Esophagus (tissue), 2 donors: ENCODE results near the gene RASSF5. TPM values are rescaled to one million over a fixed set of nuclear protein-coding genes. Genes with fewer than 3 reads are reported as not detected.
A peak's percentile ranks its signal among the peaks of the same experiment; 100 is the strongest.

ENCODE experiments used
- H3K27ac ChIP-seq, 2 donors: one replicate each; pipeline ENCODE4 v1.5.1; 2013; ENCODE audit warnings: low read depth in 2 of 2, mild to moderate bottlenecking in 2 of 2, inconsistent platforms in 1 of 2, low read length in 1 of 2, moderate library complexity in 1 of 2
- H3K27me3 ChIP-seq, 2 donors: one replicate each; pipeline ENCODE4 v1.6.1; 2013; ENCODE audit warnings: low read length in 2 of 2, control low read depth in 1 of 2, mild to moderate bottlenecking in 1 of 2; ENCODE audit not compliant: insufficient read depth in 2 of 2, control insufficient read depth in 1 of 2
- H3K36me3 ChIP-seq, 2 donors: one replicate each; pipeline ENCODE4 v1.6.1; 2013; ENCODE audit warnings: low read length in 1 of 2; ENCODE audit not compliant: control insufficient read depth in 2 of 2, insufficient read depth in 2 of 2
- H3K4me1 ChIP-seq, 2 donors: one replicate each; pipeline ENCODE4 v1.6.1; 2013; ENCODE audit warnings: low read length in 1 of 2; ENCODE audit not compliant: control insufficient read depth in 2 of 2, insufficient read depth in 2 of 2
- H3K4me3 ChIP-seq, 2 donors: one replicate each; pipeline ENCODE4 v1.5.1; 2013; ENCODE audit warnings: low read length in 2 of 2, mild to moderate bottlenecking in 2 of 2, low read depth in 1 of 2, moderate library complexity in 1 of 2
- H3K9me3 ChIP-seq, 2 donors: one replicate each; pipeline ENCODE4 v1.6.1; 2013; ENCODE audit warnings: mild to moderate bottlenecking in 2 of 2, low read depth in 1 of 2, low read length in 1 of 2, moderate library complexity in 1 of 2; ENCODE audit not compliant: control insufficient read depth in 2 of 2, insufficient read depth in 1 of 2
- WGBS, 2 donors: extraction: QIAGEN DNeasy Blood & Tissue Kit; methylation state at CpG; one replicate each; pipeline ENCODE4 v1.1.7; 2013; 5-methylcytosine and 5-hydroxymethylcytosine counted together
- polyA plus RNA-seq, 2 donors: library from polyadenylated mRNA; stranded (reverse); fragments of 200-250 nt; gene quantifications; one replicate each; pipeline ENCODE4 v1.2.3, GENCODE V29; 2013
- donor health status: healthy with polysubstance abuse.
- donor health status: Bipolar disorder and iron deficiency.

Gene RASSF5
- polyA plus RNA-seq, 2 donors: 22.2 to 27.3 TPM

- WGBS, 2 donors: 81 to 87% methylated on average over 6 of the region's 6 CpGs
These were observed 11.4 kb downstream of the RASSF5 start for GRCh38 chr1:206518743-206519142.

GRCh38 chr1:206521127-206521526 lies 13.8 kb downstream of the RASSF5 start:
- Histone ChIP-seq H3K4me3 (no peak overlapping the region), H3K27me3 (no peaks in the 10 kb centered on the region), H3K4me1 (peaks cover 0 to 11% of the 10 kb centered on the region in 2 donors), H3K9me3 (no peaks in the 10 kb centered on the region), H3K27ac (peak overlapping the region; percentile 84 to 97), H3K36me3 (no peaks in the 10 kb centered on the region)
- 42 to 43% methylated on average over 5 of the region's 5 CpGs for WGBS, 2 donors

More at GRCh38 chr1:206518743-206519142, 11.4 kb downstream of the RASSF5 start:
- Histone ChIP-seq H3K4me3 (no peak overlapping the region), H3K27me3 (no peaks in the 10 kb centered on the region), H3K9me3 (no peaks in the 10 kb centered on the region), H3K36me3 (peaks cover 0 to 3% of the 10 kb centered on the region in 2 donors), H3K4me1 (peaks cover 0 to 10% of the 10 kb centered on the region in 2 donors), H3K27ac (peak overlapping the region in 1 of 2 donors; percentile 22)

GRCh38 chr1:206521694-206522402 lies 14.5 kb downstream of the RASSF5 start:
- H3K9me3 ChIP-seq: no peaks in the 10 kb centered on the region
- no peak overlapping the region for H3K4me3 ChIP-seq
- H3K27ac ChIP-seq: peak overlapping the region; percentile 84 to 92
- peaks cover 0 to 11% of the 10 kb centered on the region in 2 donors for H3K4me1 ChIP-seq
- H3K36me3 ChIP-seq: no peaks in the 10 kb centered on the region
- 61 to 65% methylated on average over 8 of the region's 8 CpGs for WGBS, 2 donors
- no peaks in the 10 kb centered on the region for H3K27me3 ChIP-seq

- H3K4me1 ChIP-seq: peaks cover 0 to 11% of the 10 kb centered on the region in 2 donors
- H3K36me3 ChIP-seq: peaks cover 0 to 3% of the 10 kb centered on the region in 2 donors
- no peaks in the 10 kb centered on the region for H3K9me3 ChIP-seq
- WGBS, 2 donors: 34 to 57% methylated on average over 5 of the region's 5 CpGs
- peak overlapping the region; percentile 43 to 90 for H3K27ac ChIP-seq
- H3K4me3 ChIP-seq: no peak overlapping the region
- H3K27me3 ChIP-seq: no peaks in the 10 kb centered on the region
These were observed 17.5 kb downstream of the RASSF5 start for GRCh38 chr1:206524739-206525364.

- peak overlapping the region in 1 of 2 donors; percentile 20 for H3K27ac ChIP-seq
- WGBS, 2 donors: 52 to 54% methylated on average over 6 of the region's 6 CpGs
- peaks cover 0 to 3% of the 10 kb centered on the region in 2 donors for H3K36me3 ChIP-seq
- no peak overlapping the region for H3K4me3 ChIP-seq
- peaks cover 0 to 11% of the 10 kb centered on the region in 2 donors for H3K4me1 ChIP-seq
- no peaks in the 10 kb centered on the region for H3K9me3 ChIP-seq
- no peaks in the 10 kb centered on the region for H3K27me3 ChIP-seq
These were observed 19.0 kb downstream of the RASSF5 start for GRCh38 chr1:206526064-206526911.

GRCh38 chr1:206529425-206529824 lies 22.1 kb downstream of the RASSF5 start:
- peaks cover 0 to 9% of the 10 kb centered on the region in 2 donors for H3K4me1 ChIP-seq
- peaks cover 2 to 3% of the 10 kb centered on the region in 2 donors for H3K36me3 ChIP-seq
- H3K4me3 ChIP-seq: no peak overlapping the region
- H3K27me3 ChIP-seq: no peaks in the 10 kb centered on the region
- no peaks in the 10 kb centered on the region for H3K9me3 ChIP-seq
- 87 to 95% methylated on average over 7 of the region's 7 CpGs for WGBS, 2 donors
- H3K27ac ChIP-seq: no peak overlapping the region

- no peak overlapping the region for H3K27ac ChIP-seq
- H3K4me3 ChIP-seq: no peak overlapping the region
- H3K4me1 ChIP-seq: peaks cover 2 to 8% of the 10 kb centered on the region in 2 donors
- 97 to 99% methylated on average over 7 of the region's 7 CpGs for WGBS, 2 donors
- H3K9me3 ChIP-seq: no peaks in the 10 kb centered on the region
- peaks cover 2 to 4% of the 10 kb centered on the region in 2 donors for H3K36me3 ChIP-seq
- H3K27me3 ChIP-seq: no peaks in the 10 kb centered on the region
These were observed 25.0 kb downstream of the RASSF5 start for GRCh38 chr1:206532368-206532767.

GRCh38 chr1:206534552-206534951 lies 27.2 kb downstream of the RASSF5 start:
- Histone ChIP-seq H3K27me3 (no peaks in the 10 kb centered on the region), H3K27ac (no peak overlapping the region), H3K4me3 (no peak overlapping the region), H3K36me3 (peaks cover 2 to 4% of the 10 kb centered on the region in 2 donors), H3K4me1 (peaks cover 2 to 8% of the 10 kb centered on the region in 2 donors), H3K9me3 (no peaks in the 10 kb centered on the region)
- WGBS, 2 donors: 89 to 90% methylated on average over 3 of the region's 3 CpGs

GRCh38 chr1:206535853-206536188 lies 28.5 kb downstream of the RASSF5 start:
- peak overlapping the region in 1 of 2 donors; percentile 24 for H3K27ac ChIP-seq
- no peak overlapping the region for H3K4me3 ChIP-seq
- no peaks in the 10 kb centered on the region for H3K9me3 ChIP-seq
- H3K27me3 ChIP-seq: no peaks in the 10 kb centered on the region
- peaks cover 2 to 4% of the 10 kb centered on the region in 2 donors for H3K36me3 ChIP-seq
- H3K4me1 ChIP-seq: peaks cover 4 to 12% of the 10 kb centered on the region in 2 donors
- 40 to 55% methylated on average over 6 of the region's 6 CpGs for WGBS, 2 donors
